GM19372 (cell line): ENCODE measurements around the gene GSDME.

ENCODE experiments used
- ATAC-seq: cut with Tn5 transposase; IDR thresholded peaks from one replicate; pipeline ENCODE4 v1.9.1; 2021; ENCODE audit warnings: mild to moderate bottlenecking, low read depth, moderate library complexity; ENCODE audit not compliant: unreplicated experiment

The GSDME gene

GRCh38 chr7:24707988-24708615 is 49.2 kb downstream of the GSDME start:
- ATAC-seq: no peak

- ATAC-seq: no peak
Measured at GRCh38 chr7:24706211-24707170, 50.8 kb downstream of the GSDME start.

GRCh38 chr7:24705461-24705954 is 51.8 kb downstream of the GSDME start:
- no peak for ATAC-seq

GRCh38 chr7:24704311-24704710 is 53.0 kb downstream of the GSDME start:
- no peak for ATAC-seq

GRCh38 chr7:24703296-24703695 is 54.0 kb downstream of the GSDME start:
- ATAC-seq: no peak

GRCh38 chr7:24702755-24703154 is 54.5 kb downstream of the GSDME start:
- ATAC-seq: no peak

GRCh38 chr7:24701261-24702235 is 55.7 kb downstream of the GSDME start:
- no peak for ATAC-seq

- ATAC-seq: no peak
Measured at GRCh38 chr7:24700521-24701260, 56.6 kb downstream of the GSDME start.

- ATAC-seq: no peak
Measured at GRCh38 chr7:24698531-24699266, 58.6 kb downstream of the GSDME start.

- ATAC-seq: no peak
Measured at GRCh38 chr7:24697416-24697815, 59.8 kb downstream of the GSDME start.

- ATAC-seq: no peak
Measured at GRCh38 chr7:24692592-24692991, 64.7 kb downstream of the GSDME start.

GRCh38 chr7:24690251-24690650 is 67.0 kb downstream of the GSDME start:
- ATAC-seq: no peak

- no peak for ATAC-seq
Measured at GRCh38 chr7:24685708-24686107, 71.6 kb downstream of the GSDME start.

GRCh38 chr7:24670782-24671181 is 86.5 kb downstream of the GSDME start:
- no peak for ATAC-seq

GRCh38 chr7:24669971-24670591 is 87.2 kb downstream of the GSDME start:
- ATAC-seq: no peak

GRCh38 chr7:24668927-24669635 is 88.2 kb downstream of the GSDME start:
- no peak for ATAC-seq

GRCh38 chr7:24665564-24666294 is 91.5 kb downstream of the GSDME start:
- ATAC-seq: peak; percentile 74
